Activated naive CD8-positive, alpha-beta T cell treated with anti-CD3 and anti-CD28 coated beads, Interleukin-2, amount 50 U/mL, for 24 hours (primary cell): Measurements from ENCODE around the gene PNMA8A.

Experiments used
- ATAC-seq: fragments of 150-1000 bp; cut with Tn5 transposase; one replicate; pipeline ENCODE4 v1.10.0; 2021
- DNase-seq: peaks from one replicate; pipeline ENCODE4 v3.0.0; 2021
- H3K27ac Mint-ChIP-seq: one replicate; pipeline ENCODE4 v1.8.0; 2021; ENCODE audit warnings: mild to moderate bottlenecking, mixed read lengths
- H3K27me3 Mint-ChIP-seq: one replicate; pipeline ENCODE4 v1.8.0; 2021; ENCODE audit warnings: mixed read lengths
- H3K36me3 Mint-ChIP-seq: one replicate; pipeline ENCODE4 v1.8.0; 2021; ENCODE audit warnings: low read depth, mixed read lengths
- H3K4me1 Mint-ChIP-seq: one replicate; pipeline ENCODE4 v1.8.0; 2021; ENCODE audit warnings: mixed read lengths
- H3K4me3 Mint-ChIP-seq: one replicate; pipeline ENCODE4 v1.8.0; 2021; ENCODE audit warnings: mild to moderate bottlenecking, moderate library complexity, mixed read lengths
- H3K9me3 Mint-ChIP-seq: one replicate; pipeline ENCODE4 v1.8.0; 2021; ENCODE audit warnings: mixed read lengths

Gene PNMA8A

DNA sequence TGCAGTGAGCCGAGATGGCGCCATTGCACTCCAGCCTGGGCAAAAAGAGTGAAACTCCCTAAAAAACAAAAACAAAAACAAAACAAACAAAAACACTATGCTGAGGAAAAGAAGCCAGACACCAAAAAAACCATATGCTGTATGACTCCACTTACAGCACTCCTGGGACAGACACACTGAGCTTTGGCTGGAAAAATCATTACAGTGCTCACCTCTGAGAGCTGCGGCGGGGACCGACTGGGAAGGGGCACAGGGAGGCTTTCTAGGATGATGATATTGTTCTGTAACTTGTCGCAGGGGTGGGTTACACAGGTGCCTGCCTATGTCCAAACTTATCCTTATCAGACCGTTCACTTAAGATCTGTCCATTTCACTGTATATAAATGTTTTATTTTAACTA lies 7.8 kb downstream of the PNMA8A start:
- DNase-seq: no peak
- Mint-ChIP-seq H3K36me3 (no peaks in the 10 kb centered on the region), H3K9me3 (no peaks in the 10 kb centered on the region), H3K4me3 (no peak overlapping the region), H3K27me3 (peaks cover 8% of the 10 kb centered on the region), H3K27ac (no peak overlapping the region), H3K4me1 (peaks cover 5% of the 10 kb centered on the region)
- ATAC-seq: no peak

DNA sequence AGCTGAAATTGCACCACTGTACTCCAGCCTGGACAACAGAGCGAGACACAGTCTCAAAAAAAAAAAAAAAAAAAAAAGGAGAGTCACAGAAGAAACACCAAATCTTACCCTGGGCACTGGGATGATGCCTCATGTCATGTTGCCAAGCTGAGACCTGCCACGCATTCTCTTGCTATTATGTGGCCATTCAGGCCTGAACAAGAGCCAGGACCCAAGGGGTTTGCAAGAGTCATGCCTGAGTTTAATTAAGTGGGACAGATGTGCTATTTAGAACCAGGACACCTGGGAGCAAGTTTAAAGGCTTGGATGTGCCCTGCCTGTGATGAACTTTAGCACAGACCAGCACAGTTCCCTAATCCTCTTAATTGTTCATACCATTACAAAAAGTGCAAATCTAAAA lies 9.8 kb downstream of the PNMA8A start:
- no peaks in the 10 kb centered on the region for H3K9me3 Mint-ChIP-seq
- ATAC-seq (no peak), DNase-seq (no peak)
- no peaks in the 10 kb centered on the region for H3K4me1 Mint-ChIP-seq
- H3K36me3 Mint-ChIP-seq: no peaks in the 10 kb centered on the region
- no peak overlapping the region for H3K4me3 Mint-ChIP-seq
- H3K27ac Mint-ChIP-seq: no peak overlapping the region
- H3K27me3 Mint-ChIP-seq: peaks cover 12% of the 10 kb centered on the region

DNA sequence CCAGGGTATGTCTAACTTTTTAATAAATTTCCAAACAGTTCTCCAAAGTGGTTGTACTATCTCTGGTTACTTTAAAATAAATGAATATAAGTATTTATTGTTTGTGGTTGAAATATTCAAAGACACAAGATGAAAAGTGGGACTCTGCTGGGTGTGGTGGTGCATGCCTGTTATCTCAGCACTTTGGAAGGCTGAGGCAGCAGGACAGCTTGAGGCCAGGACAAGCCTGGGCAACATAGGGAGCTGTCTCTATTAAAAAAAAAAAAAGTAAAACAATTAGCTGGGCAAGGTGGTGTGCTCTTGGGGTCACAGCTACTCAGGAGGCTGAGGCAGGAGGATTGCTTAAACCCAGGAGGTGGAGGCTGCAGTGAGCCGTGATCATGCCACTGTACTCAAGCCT lies 10.4 kb downstream of the PNMA8A start:
- H3K4me3 Mint-ChIP-seq: no peak overlapping the region
- ATAC-seq: no peak
- H3K27me3 Mint-ChIP-seq: peaks cover 18% of the 10 kb centered on the region
- H3K4me1 Mint-ChIP-seq: no peaks in the 10 kb centered on the region
- H3K27ac Mint-ChIP-seq: no peak overlapping the region
- H3K36me3 Mint-ChIP-seq: no peaks in the 10 kb centered on the region
- no peaks in the 10 kb centered on the region for H3K9me3 Mint-ChIP-seq
- DNase-seq: no peak

DNA sequence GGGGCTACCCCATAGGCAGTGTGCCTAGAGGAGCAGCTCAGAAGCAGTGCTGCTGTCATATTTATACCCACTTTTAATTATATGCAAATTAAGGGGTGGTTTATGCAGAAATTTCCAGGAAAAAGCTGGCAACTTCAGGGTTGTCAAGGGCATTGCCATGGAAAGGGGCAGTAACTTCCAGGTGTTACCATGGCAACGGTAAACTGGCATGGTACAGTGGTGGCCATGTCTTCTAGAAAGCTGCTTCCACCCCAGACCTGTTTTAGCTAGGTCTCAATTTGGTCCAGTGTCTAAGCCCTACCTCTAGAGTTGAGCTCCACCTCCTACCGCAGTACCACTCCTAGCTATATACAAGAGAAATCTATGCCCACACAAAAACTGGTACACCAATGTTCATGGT lies 11.3 kb downstream of the PNMA8A start:
- Mint-ChIP-seq H3K27ac (no peak overlapping the region), H3K4me1 (no peaks in the 10 kb centered on the region), H3K4me3 (no peak overlapping the region), H3K9me3 (no peaks in the 10 kb centered on the region), H3K36me3 (no peaks in the 10 kb centered on the region), H3K27me3 (peaks cover 15% of the 10 kb centered on the region)
- ATAC-seq (no peak), DNase-seq (no peak)

DNA sequence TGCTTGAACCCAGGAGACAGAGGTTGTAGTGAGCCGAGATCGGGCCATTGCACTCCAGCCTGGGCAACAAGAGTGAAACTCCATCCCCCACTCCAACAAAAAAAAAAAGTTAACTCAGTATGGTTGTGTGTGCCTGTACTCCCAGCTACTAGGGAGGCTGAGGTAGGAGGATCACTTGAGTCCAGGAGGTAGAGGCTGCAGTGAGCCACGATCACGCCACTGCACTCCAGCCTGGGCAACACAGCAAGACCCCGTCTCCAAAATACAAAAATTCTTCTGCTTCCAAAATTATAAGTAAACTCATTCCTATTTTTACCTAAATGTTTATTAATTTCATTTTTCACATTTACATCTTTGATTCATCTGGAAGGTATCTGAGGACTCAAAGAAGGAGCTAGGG lies 14.4 kb downstream of the PNMA8A start:
- no peak for ATAC-seq

DNA sequence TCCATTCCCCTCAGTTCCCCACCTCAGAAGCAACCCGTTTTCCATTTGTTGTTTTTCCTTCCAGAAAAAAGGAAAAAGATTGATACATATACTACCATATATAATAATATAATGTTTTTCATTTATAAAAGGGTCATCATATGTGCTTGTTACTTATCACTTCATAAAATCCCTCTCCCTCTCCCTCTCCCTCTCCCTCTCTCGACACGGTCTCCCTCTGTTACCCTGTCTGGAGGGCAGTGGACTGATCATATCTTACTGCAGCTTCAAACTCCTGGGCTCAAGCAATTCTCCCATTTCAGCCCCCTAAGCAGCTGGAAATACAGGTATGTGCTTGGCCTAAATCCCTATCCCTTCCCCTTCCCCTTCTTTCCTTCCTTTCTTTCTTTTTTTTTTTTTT lies 17.1 kb downstream of the PNMA8A start:
- H3K9me3 Mint-ChIP-seq: peaks cover 7% of the 10 kb centered on the region
- no peaks in the 10 kb centered on the region for H3K4me1 Mint-ChIP-seq
- peaks cover 24% of the 10 kb centered on the region for H3K27me3 Mint-ChIP-seq
- no peak for DNase-seq
- no peak for ATAC-seq
- peaks cover 2% of the 10 kb centered on the region for H3K36me3 Mint-ChIP-seq
- H3K27ac Mint-ChIP-seq: no peak overlapping the region
- H3K4me3 Mint-ChIP-seq: no peak overlapping the region

More for the DNA sequence above, 14.4 kb downstream of the PNMA8A start:
- no peaks in the 10 kb centered on the region for H3K36me3 Mint-ChIP-seq
- no peak overlapping the region for H3K27ac Mint-ChIP-seq
- peaks cover 14% of the 10 kb centered on the region for H3K27me3 Mint-ChIP-seq
- no peaks in the 10 kb centered on the region for H3K9me3 Mint-ChIP-seq
- no peaks in the 10 kb centered on the region for H3K4me1 Mint-ChIP-seq
- no peak for DNase-seq
- no peak overlapping the region for H3K4me3 Mint-ChIP-seq

DNA sequence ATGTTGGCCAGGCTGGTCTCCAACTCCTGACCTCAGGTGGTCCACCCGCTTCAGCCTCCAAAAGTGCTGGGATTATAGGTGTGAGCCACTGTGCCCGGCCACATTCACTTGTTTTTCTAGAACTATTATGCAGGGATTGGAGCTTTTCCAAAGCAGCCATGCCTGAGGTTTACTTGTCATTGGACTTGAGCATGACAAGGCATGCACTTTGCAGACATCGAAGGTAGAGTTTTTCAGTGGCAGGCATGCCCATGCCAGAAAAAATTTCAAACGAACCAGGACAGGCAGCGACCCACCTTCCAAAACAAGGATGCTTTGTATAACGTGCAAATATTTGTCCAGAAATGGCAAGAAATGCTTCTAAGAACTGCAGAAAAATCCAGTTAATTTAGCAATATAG lies 17.7 kb downstream of the PNMA8A start:
- peaks cover 25% of the 10 kb centered on the region for H3K27me3 Mint-ChIP-seq
- H3K4me3 Mint-ChIP-seq: no peak overlapping the region
- DNase-seq (no peak), ATAC-seq (no peak)
- H3K27ac Mint-ChIP-seq: no peak overlapping the region
- H3K4me1 Mint-ChIP-seq: no peaks in the 10 kb centered on the region
- H3K9me3 Mint-ChIP-seq: peaks cover 7% of the 10 kb centered on the region
- H3K36me3 Mint-ChIP-seq: peaks cover 2% of the 10 kb centered on the region

DNA sequence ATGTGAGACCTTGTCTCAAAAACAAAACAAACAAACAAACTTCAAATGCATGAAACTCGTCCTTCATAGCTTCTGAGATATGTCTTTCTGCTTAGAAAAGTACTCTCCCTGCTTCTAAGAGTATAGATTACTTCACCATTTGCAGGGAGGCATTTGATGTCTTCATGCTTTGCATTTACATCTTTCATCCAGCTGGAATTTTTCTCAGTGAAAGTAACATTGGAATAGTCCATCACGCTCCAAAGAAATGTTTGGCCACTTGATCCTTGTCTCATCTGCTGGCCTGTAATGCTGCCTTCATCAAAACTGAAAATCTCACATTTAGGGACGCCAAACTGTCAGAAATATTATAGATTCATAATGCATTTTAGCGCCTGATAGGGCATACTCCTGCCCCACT lies 19.2 kb downstream of the PNMA8A start:
- no peaks in the 10 kb centered on the region for H3K4me1 Mint-ChIP-seq
- no peak for DNase-seq
- peaks cover 2% of the 10 kb centered on the region for H3K36me3 Mint-ChIP-seq
- H3K4me3 Mint-ChIP-seq: no peak overlapping the region
- peaks cover 26% of the 10 kb centered on the region for H3K27me3 Mint-ChIP-seq
- ATAC-seq: no peak
- no peak overlapping the region for H3K27ac Mint-ChIP-seq
- H3K9me3 Mint-ChIP-seq: peaks cover 7% of the 10 kb centered on the region

DNA sequence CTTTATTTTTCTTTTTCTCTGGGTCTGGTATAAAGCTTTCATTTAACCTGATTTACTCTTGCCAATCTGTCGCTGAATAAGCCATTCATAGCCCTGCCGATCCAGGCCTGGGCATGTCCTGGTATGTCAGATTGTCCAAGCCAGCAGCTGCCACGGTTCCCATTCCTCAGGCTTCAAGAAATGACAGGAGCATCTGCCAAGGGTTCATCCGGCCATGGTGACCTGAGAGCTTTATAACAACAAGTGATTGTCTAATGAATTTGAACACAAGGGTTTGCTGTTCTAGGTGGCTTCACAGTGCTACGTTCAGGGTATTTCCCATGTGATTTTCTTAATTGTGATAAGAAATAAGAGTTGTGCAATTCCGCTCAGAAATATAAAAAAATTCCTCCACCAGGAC lies 20.0 kb downstream of the PNMA8A start:
- DNase-seq (no peak), ATAC-seq (no peak)
- no peak overlapping the region for H3K4me3 Mint-ChIP-seq
- H3K27ac Mint-ChIP-seq: no peak overlapping the region
- H3K9me3 Mint-ChIP-seq: peaks cover 7% of the 10 kb centered on the region
- no peaks in the 10 kb centered on the region for H3K4me1 Mint-ChIP-seq
- H3K27me3 Mint-ChIP-seq: peaks cover 23% of the 10 kb centered on the region
- H3K36me3 Mint-ChIP-seq: peaks cover 2% of the 10 kb centered on the region

DNA sequence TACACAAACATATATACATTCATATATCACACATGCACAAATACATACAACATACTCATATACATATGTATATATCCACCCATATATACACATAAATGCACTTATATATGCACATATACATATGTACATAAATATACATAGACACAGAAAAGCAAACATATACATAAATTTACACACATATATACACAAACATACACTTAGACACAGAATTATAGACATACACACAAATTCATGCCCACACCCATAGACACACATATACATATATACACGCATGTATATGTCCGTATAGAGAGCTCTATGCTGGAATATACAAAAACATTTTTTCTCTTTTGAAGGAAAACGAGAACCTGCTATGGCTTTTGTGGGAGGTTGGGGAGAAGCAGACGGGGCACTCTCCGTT lies 20.6 kb downstream of the PNMA8A start:
- Mint-ChIP-seq H3K27ac (no peak overlapping the region), H3K4me3 (no peak overlapping the region), H3K27me3 (peaks cover 22% of the 10 kb centered on the region), H3K36me3 (peaks cover 2% of the 10 kb centered on the region), H3K4me1 (no peaks in the 10 kb centered on the region), H3K9me3 (peaks cover 7% of the 10 kb centered on the region)
- ATAC-seq (no peak), DNase-seq (no peak)

DNA sequence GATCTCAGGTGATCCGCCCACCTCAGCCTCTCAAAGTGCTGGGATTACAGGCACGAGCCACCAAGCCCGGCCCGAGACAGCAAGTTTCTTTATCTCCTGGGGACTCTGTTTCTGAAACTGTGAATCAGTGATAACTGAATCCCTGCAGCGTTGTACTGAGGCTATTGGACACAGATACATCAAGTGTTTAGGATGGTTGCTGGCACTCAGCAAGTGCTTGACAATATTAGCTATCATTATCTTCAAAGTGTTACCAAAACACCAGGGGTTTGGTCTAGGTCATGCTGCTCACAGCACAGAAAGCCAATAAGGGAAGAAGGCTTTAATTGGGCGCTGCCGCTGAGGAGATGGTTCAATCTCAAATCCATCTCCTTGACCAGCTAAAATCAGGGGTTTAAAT lies 22.1 kb downstream of the PNMA8A start:
- H3K4me1 Mint-ChIP-seq: no peaks in the 10 kb centered on the region
- no peak for DNase-seq
- peaks cover 22% of the 10 kb centered on the region for H3K27me3 Mint-ChIP-seq
- H3K36me3 Mint-ChIP-seq: peaks cover 2% of the 10 kb centered on the region
- no peak overlapping the region for H3K4me3 Mint-ChIP-seq
- peaks cover 7% of the 10 kb centered on the region for H3K9me3 Mint-ChIP-seq
- ATAC-seq: no peak
- H3K27ac Mint-ChIP-seq: no peak overlapping the region

DNA sequence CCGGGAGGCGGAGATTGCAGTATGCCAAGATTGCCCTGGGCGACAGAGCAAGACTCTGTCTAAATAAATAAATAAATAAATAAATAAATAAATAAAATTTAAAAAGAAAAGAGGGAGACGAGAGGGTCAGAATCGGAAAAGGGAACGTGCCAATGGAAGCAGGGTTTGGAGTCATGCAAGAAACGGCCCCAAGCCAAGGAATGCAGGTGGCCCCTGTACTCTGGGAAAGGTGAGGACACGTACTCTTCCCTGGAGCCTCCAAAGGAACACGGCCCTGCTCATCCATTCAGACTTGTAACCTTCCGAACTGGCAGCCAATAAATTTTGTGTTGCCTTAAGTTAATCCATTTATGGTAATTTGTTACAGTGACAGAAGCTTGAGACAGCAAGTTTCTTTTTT lies 22.8 kb downstream of the PNMA8A start:
- Mint-ChIP-seq H3K9me3 (peaks cover 7% of the 10 kb centered on the region), H3K27ac (no peak overlapping the region), H3K36me3 (peaks cover 2% of the 10 kb centered on the region), H3K4me1 (no peaks in the 10 kb centered on the region), H3K27me3 (peaks cover 20% of the 10 kb centered on the region), H3K4me3 (no peak overlapping the region)
- DNase-seq: no peak
- no peak for ATAC-seq

DNA sequence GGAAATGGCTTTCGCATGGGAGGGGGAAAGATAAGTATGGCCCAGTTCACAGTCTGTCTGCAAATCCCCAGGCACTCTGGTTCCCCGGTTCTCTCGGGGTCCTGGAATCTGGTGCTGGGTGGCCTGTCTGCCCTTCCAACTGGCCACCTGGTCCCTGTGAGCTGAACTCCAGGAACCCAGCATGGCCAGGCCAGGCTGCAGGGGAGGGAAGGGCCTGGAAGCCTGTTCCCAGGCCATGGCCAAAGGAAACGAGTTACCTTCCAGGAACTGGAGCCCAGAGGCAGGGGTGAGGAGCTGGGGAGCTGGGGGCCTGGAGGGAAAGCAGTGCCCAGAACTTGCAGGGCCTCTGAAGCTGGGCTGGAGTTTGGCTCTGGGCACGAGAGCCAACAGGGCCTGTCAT lies 23.5 kb downstream of the PNMA8A start:
- no peak overlapping the region for H3K27ac Mint-ChIP-seq
- ATAC-seq (no peak), DNase-seq (no peak)
- H3K4me3 Mint-ChIP-seq: no peak overlapping the region
- H3K27me3 Mint-ChIP-seq: peaks cover 19% of the 10 kb centered on the region
- H3K9me3 Mint-ChIP-seq: peaks cover 7% of the 10 kb centered on the region
- H3K36me3 Mint-ChIP-seq: peaks cover 2% of the 10 kb centered on the region
- H3K4me1 Mint-ChIP-seq: peaks cover 2% of the 10 kb centered on the region

DNA sequence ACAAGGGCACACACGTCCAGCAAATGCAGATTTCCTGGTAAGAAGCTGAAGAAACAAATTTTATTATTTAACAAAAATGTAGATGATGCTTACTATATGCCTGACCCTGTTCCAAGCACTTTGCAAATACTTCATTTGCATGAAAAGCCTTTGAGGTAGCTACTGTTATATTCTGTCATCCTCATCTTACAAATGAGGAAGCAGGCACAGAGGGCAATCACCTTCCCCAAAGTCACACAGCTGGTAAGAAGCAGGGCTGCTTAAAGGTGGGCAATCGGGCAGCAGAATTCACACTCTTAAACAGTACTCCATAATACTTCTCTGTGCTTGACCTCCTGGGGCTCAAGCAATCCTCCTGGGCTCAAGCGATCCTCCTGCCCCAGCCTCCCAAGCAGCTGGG lies 24.4 kb downstream of the PNMA8A start:
- DNase-seq: no peak
- H3K36me3 Mint-ChIP-seq: peaks cover 2% of the 10 kb centered on the region
- no peak overlapping the region for H3K27ac Mint-ChIP-seq

DNA sequence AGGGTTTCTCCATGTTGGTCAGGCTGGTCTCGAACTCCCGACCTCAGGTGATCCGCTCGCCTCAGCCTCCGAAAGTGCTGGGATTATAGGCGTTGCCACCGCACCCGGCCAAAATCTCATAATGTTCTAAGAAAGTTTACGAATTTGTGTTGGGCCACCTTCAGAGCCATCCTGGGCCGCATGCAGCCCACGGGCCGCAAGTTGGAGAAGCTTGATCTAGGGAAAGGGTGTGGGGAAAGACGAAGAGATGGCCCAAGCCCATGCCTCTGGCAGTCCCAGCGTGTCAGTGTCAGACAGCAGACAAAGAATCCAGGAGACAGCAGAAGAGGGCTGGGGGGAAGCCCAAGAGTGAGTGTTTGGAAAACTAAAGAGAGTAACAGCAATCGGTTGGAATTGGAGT lies 25.3 kb downstream of the PNMA8A start:
- DNase-seq: no peak
- H3K27me3 Mint-ChIP-seq: peaks cover 16% of the 10 kb centered on the region
- no peak for ATAC-seq
- H3K4me1 Mint-ChIP-seq: peaks cover 2% of the 10 kb centered on the region
- H3K9me3 Mint-ChIP-seq: peaks cover 7% of the 10 kb centered on the region
- no peak overlapping the region for H3K27ac Mint-ChIP-seq
- peaks cover 2% of the 10 kb centered on the region for H3K36me3 Mint-ChIP-seq
- H3K4me3 Mint-ChIP-seq: no peak overlapping the region

More for the DNA sequence above, 24.4 kb downstream of the PNMA8A start:
- H3K27me3 Mint-ChIP-seq: peaks cover 19% of the 10 kb centered on the region
- peaks cover 7% of the 10 kb centered on the region for H3K9me3 Mint-ChIP-seq
- H3K4me3 Mint-ChIP-seq: no peak overlapping the region
- no peak for ATAC-seq
- H3K4me1 Mint-ChIP-seq: peaks cover 2% of the 10 kb centered on the region

DNA sequence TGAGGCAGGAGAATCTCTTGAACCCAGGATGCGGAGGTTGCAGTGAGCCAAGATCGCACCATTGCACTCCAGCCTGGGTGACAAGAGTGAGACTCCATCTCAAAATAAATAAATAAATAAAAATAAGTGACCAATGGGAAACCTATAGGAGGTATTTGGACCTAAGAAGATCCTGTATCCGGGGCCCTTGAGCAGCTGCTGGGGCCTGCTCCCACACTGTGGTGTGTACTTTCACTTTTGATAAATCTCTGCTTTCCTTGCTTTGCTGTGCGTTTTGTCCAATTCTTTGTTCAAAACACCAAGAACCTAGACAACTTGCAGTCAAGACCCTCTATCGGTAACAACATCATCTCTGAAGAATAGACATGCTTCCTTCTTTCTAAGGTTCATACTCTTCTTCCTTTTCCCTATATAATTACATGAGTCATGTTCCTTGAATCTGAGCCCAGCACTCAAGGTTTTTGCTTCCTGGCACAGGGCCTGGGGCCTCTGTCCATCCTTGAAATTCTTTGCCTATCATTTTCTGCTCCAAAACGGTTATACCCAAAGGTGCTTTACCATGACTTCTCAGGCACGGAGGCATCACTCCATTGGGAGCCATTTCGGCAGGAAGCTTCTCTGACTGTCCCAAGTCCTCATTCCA lies 28.4 kb downstream of the PNMA8A start:
- H3K4me1 Mint-ChIP-seq: peaks cover 2% of the 10 kb centered on the region
- no peak overlapping the region for H3K4me3 Mint-ChIP-seq
- no peak overlapping the region for H3K27ac Mint-ChIP-seq
- no peaks in the 10 kb centered on the region for H3K36me3 Mint-ChIP-seq
- H3K9me3 Mint-ChIP-seq: no peaks in the 10 kb centered on the region
- H3K27me3 Mint-ChIP-seq: peaks cover 9% of the 10 kb centered on the region
- no peak for DNase-seq
- ATAC-seq: no peak
